H1 (cell line): ENCODE results near the gene KCNE3. TPM values are rescaled to one million over a fixed set of nuclear protein-coding genes. Genes with fewer than 3 reads are reported as not detected.

Experiments used
- CTCF ChIA-PET: fragments of 300-600 bp; sonication (Branson Sonifier 250); formaldehyde crosslinking; loops from one replicate; lab custom pipeline; 2021; ENCODE audit not compliant: partially characterized antibody; lab: Charles Lee
- POLR2A ChIA-PET: fragments of 300-600 bp; sonication (Branson Sonifier 250); formaldehyde crosslinking; loops from one replicate; lab custom pipeline; 2021; ENCODE audit warnings: inconsistent platforms; ENCODE audit not compliant: partially characterized antibody; lab: Charles Lee
- DNase-seq, 2 experiments: peaks; one replicate each; pipeline versions ENCODE4 v3.0.0 to v3.0.0-alpha.2; 2010 to 2022; ENCODE audit warnings: low spot score in 2 of 2, low read depth in 1 of 2, mixed read lengths in 1 of 2
- FAIRE-seq: peaks from 2 replicates; lab custom pipeline; 2011; peaks lifted over from hg19 to GRCh38; lab: Jason Lieb, UNC
- H2AFZ ChIP-seq: 2 replicates; pipeline ENCODE4 v1.8.1; 2012; ENCODE audit warnings: low read length, inconsistent platforms
- H2AK5ac ChIP-seq: 2 replicates; pipeline ENCODE4 v1.6.1; 2013; ENCODE audit warnings: low read depth, low read length
- H2BK120ac ChIP-seq: replicated peaks from 2 replicates; pipeline ENCODE3; 2013; ENCODE audit warnings: low read depth, low read length, inconsistent platforms
- H2BK12ac ChIP-seq: 2 replicates; pipeline ENCODE4 v1.6.1; 2013; ENCODE audit warnings: low read depth, low read length
- H2BK15ac ChIP-seq: 2 replicates; pipeline ENCODE4 v1.6.1; 2013; ENCODE audit warnings: low read length
- H2BK20ac ChIP-seq: 2 replicates; pipeline ENCODE4 v1.6.1; 2013; ENCODE audit warnings: low read length
- H2BK5ac ChIP-seq: 2 replicates; pipeline ENCODE4 v1.6.1; 2013; ENCODE audit warnings: low read depth, low read length
- H3K14ac ChIP-seq: 2 replicates; pipeline ENCODE4 v1.6.1; 2013; ENCODE audit warnings: inconsistent platforms; ENCODE audit not compliant: insufficient read length
- H3K18ac ChIP-seq: 2 replicates; pipeline ENCODE4 v1.6.1; 2013; ENCODE audit warnings: low read length; ENCODE audit errors: extremely low read depth
- H3K23ac ChIP-seq: 2 replicates; pipeline ENCODE4 v1.6.1; 2013; ENCODE audit warnings: inconsistent platforms; ENCODE audit not compliant: insufficient read length
- H3K23me2 ChIP-seq: 2 replicates; pipeline ENCODE4 v1.6.1; 2013; ENCODE audit warnings: low read depth, low read length
- H3K27ac ChIP-seq: 2 replicates; pipeline ENCODE4 v1.6.1; 2011; ENCODE audit warnings: low read depth, low read length, inconsistent platforms
- H3K27me3 ChIP-seq, 4 experiments: replicated peaks in 1 of 4; 1 replicate in 1 of 4; 2 replicates in 3 of 4; pipeline versions ENCODE4 v1.6.1 to v1.8.1; 2011 to 2013; ENCODE audit warnings: low read length in 3 of 4, mild to moderate bottlenecking in 3 of 4, inconsistent platforms in 2 of 4, mixed read lengths in 2 of 4, moderate library complexity in 1 of 4; ENCODE audit not compliant: control insufficient read depth in 3 of 4, insufficient read depth in 3 of 4; ENCODE audit errors: extremely low read depth in 1 of 4
- H3K36me3 ChIP-seq, 4 experiments: 2 replicates each; pipeline versions ENCODE4 v1.6.1 to v1.8.1; 2011 to 2013; ENCODE audit warnings: mild to moderate bottlenecking in 4 of 4, low read length in 3 of 4, moderate library complexity in 2 of 4, control low read depth in 1 of 4, inconsistent platforms in 1 of 4; ENCODE audit not compliant: insufficient read depth in 4 of 4, control insufficient read depth in 2 of 4
- H3K4ac ChIP-seq: replicated peaks from 2 replicates; pipeline ENCODE3; 2013; ENCODE audit warnings: low read length, low read depth, mixed read lengths, inconsistent platforms; ENCODE audit not compliant: insufficient read length
- H3K4me1 ChIP-seq, 4 experiments: replicated peaks in 1 of 4; 1 replicate in 1 of 4; 2 replicates in 3 of 4; pipeline versions ENCODE4 v1.6.1 to v1.8.1; 2011 to 2013; ENCODE audit warnings: low read length in 3 of 4, inconsistent platforms in 2 of 4, mixed read lengths in 1 of 4; ENCODE audit not compliant: insufficient read depth in 4 of 4, control insufficient read depth in 3 of 4
- H3K4me2 ChIP-seq, 2 experiments: 2 replicates each; pipeline versions ENCODE4 v1.6.1 to v1.8.1; 2011 to 2013; ENCODE audit warnings: low read depth in 2 of 2, low read length in 2 of 2, control low read depth in 1 of 2, inconsistent platforms in 1 of 2, mild to moderate bottlenecking in 1 of 2; ENCODE audit not compliant: insufficient read depth in 1 of 2
- H3K4me3 ChIP-seq, 4 experiments: fragments of 200-600, 300-600 bp in 1 of 4; sonication (generic), shearing (Covaris generic), sonication (Bioruptor Twin) in 1 of 4; 2 replicates each; pipeline versions ENCODE4 v1.5.1 to v1.8.1; 2011 to 2016; ENCODE audit warnings: low read length in 4 of 4, low read depth in 3 of 4, control low read depth in 2 of 4, inconsistent platforms in 2 of 4, mild to moderate bottlenecking in 2 of 4, mixed read lengths in 1 of 4, moderate library complexity in 1 of 4; ENCODE audit not compliant: insufficient read depth in 2 of 4; ENCODE audit errors: extremely low read depth in 1 of 4
- H3K56ac ChIP-seq: replicated peaks from 2 replicates; pipeline ENCODE3; 2013; ENCODE audit warnings: low read depth, mild to moderate bottlenecking, mixed read lengths, low read length, inconsistent platforms; ENCODE audit not compliant: insufficient read length
- H3K79me1 ChIP-seq: 2 replicates; pipeline ENCODE4 v1.6.1; 2013; ENCODE audit warnings: low read depth, low read length, control low read depth
- H3K79me2 ChIP-seq, 2 experiments: 2 replicates each; pipeline versions ENCODE4 v1.6.1 to v1.8.1; 2012 to 2013; ENCODE audit warnings: low read length in 2 of 2, mild to moderate bottlenecking in 2 of 2, inconsistent platforms in 1 of 2; ENCODE audit not compliant: insufficient read depth in 2 of 2, control insufficient read depth in 1 of 2
- H3K9ac ChIP-seq, 4 experiments: replicated peaks in 1 of 4; 1 replicate in 1 of 4; 2 replicates in 3 of 4; pipeline versions ENCODE4 v1.6.1 to v1.8.1; 2011 to 2013; ENCODE audit warnings: low read depth in 3 of 4, low read length in 3 of 4, control low read depth in 2 of 4, mild to moderate bottlenecking in 2 of 4, moderate library complexity in 2 of 4, inconsistent platforms in 1 of 4; ENCODE audit errors: extremely low read depth in 1 of 4
- H3K9me3 ChIP-seq, 2 experiments: 2 replicates each; pipeline versions ENCODE4 v1.6.1 to v1.8.1; 2012 to 2013; ENCODE audit warnings: mild to moderate bottlenecking in 2 of 2, moderate library complexity in 2 of 2, control low read depth in 1 of 2, inconsistent platforms in 1 of 2, low read depth in 1 of 2, low read length in 1 of 2, mixed read lengths in 1 of 2; ENCODE audit not compliant: insufficient read depth in 2 of 2
- H4K20me1 ChIP-seq, 2 experiments: replicated peaks in 1 of 2; 2 replicates each; pipeline versions ENCODE3 to v1.8.1; 2011 to 2013; ENCODE audit warnings: inconsistent platforms in 2 of 2, low read length in 2 of 2, mild to moderate bottlenecking in 1 of 2; ENCODE audit not compliant: insufficient read depth in 2 of 2, control insufficient read depth in 1 of 2
- H4K5ac ChIP-seq: 2 replicates; pipeline ENCODE4 v1.6.1; 2013; ENCODE audit warnings: low read length, low read depth, mixed read lengths, inconsistent platforms; ENCODE audit not compliant: insufficient read length
- H4K8ac ChIP-seq: 2 replicates; pipeline ENCODE4 v1.8.0; 2013; ENCODE audit warnings: mild to moderate bottlenecking, moderate library complexity, low read length, inconsistent platforms; ENCODE audit not compliant: insufficient read depth; ENCODE audit errors: extremely low read depth
- H4K91ac ChIP-seq: replicated peaks from 2 replicates; pipeline ENCODE3; 2013; ENCODE audit warnings: low read length, mixed read lengths, inconsistent platforms; ENCODE audit not compliant: insufficient read length
- BACH1 ChIP-seq: IDR thresholded peaks from 2 replicates; pipeline ENCODE4 v1.6.1; 2012; ENCODE audit warnings: low read length, improper control_type of control experiment
- BCL11A ChIP-seq, 2 experiments: IDR thresholded peaks; one replicate each; pipeline ENCODE4 v1.6.1; 2011; ENCODE audit warnings: low read depth in 2 of 2, low read length in 2 of 2, mild to moderate bottlenecking in 2 of 2
- BRCA1 ChIP-seq: IDR thresholded peaks from 2 replicates; pipeline ENCODE4 v1.6.1; 2012; ENCODE audit warnings: low read depth, low read length, improper control_type of control experiment
- CBX8 ChIP-seq: fragments of 300-800, 300-1000 bp; sonication (generic); IDR thresholded peaks from 2 replicates; pipeline ENCODE4 v1.7.1; 2016; ENCODE audit warnings: low read depth, low read length, borderline replicate concordance
- EP300 ChIP-seq, 2 experiments: IDR thresholded peaks; 1 replicate in 1 of 2; 2 replicates in 1 of 2; pipeline ENCODE4 v1.6.1; 2011 to 2012; ENCODE audit warnings: low read depth in 2 of 2, low read length in 2 of 2, mild to moderate bottlenecking in 2 of 2, borderline replicate concordance in 1 of 2, inconsistent platforms in 1 of 2, moderate library complexity in 1 of 2
- GABPA ChIP-seq: IDR thresholded peaks from 2 replicates; pipeline ENCODE4 v1.6.1; 2011; ENCODE audit warnings: mild to moderate bottlenecking, low read length, moderate library complexity, borderline replicate concordance; ENCODE audit not compliant: insufficient read depth
- JUN ChIP-seq: IDR thresholded peaks from 2 replicates; pipeline ENCODE4 v1.6.1; 2011; ENCODE audit warnings: low read depth, mild to moderate bottlenecking, improper control_type of control experiment, low read length
- MAFK ChIP-seq: IDR thresholded peaks from 2 replicates; pipeline ENCODE4 v1.6.1; 2012; ENCODE audit warnings: low read depth, mild to moderate bottlenecking, improper control_type of control experiment, low read length
- NANOG ChIP-seq: IDR thresholded peaks from 2 replicates; pipeline ENCODE4 v1.6.1; 2011; ENCODE audit warnings: low read length, low read depth, mild to moderate bottlenecking, inconsistent platforms; ENCODE audit not compliant: insufficient read depth, poor library complexity, severe bottlenecking
- PHF8 ChIP-seq: fragments of 200-600 bp; sonication (generic); conservative IDR thresholded peaks from 2 replicates; pipeline ENCODE4 v1.7.1; 2012; ENCODE audit warnings: low read depth, mild to moderate bottlenecking, inconsistent platforms, low read length, moderate library complexity
- RXRA ChIP-seq: IDR thresholded peaks from 2 replicates; pipeline ENCODE4 v1.6.1; 2011; ENCODE audit warnings: low read depth, mild to moderate bottlenecking, low read length, moderate library complexity; ENCODE audit not compliant: insufficient read depth
- SRF ChIP-seq: IDR thresholded peaks from 2 replicates; pipeline ENCODE4 v1.6.1; 2011; ENCODE audit warnings: mild to moderate bottlenecking, low read depth, low read length, moderate library complexity
- WGBS, 2 experiments: shearing (Covaris generic) in 1 of 2; methylation state at CpG; one replicate each; pipeline versions ENCODE4 v1.1.6 to v1.1.7; 2013 to 2015; ENCODE audit warnings: low lambda C conversion rate in 2 of 2, mixed read lengths in 2 of 2, inconsistent platforms in 1 of 2, low coverage in 1 of 2, missing lambda C conversion rate in 1 of 2; ENCODE audit not compliant: insufficient replicate concordance in 2 of 2, insufficient coverage in 1 of 2, insufficient read length in 1 of 2; ENCODE audit errors: extremely low coverage in 1 of 2, missing lambda C conversion rate in 1 of 2; 5-methylcytosine and 5-hydroxymethylcytosine counted together
- polyA plus RNA-seq, 7 experiments: library from polyadenylated mRNA; depleted of rRNA in 3 of 7; stranded (reverse) in 5 of 7; unstranded in 2 of 7; fragments of >200 nt in 5 of 7; fragments of 200-250 nt in 2 of 7; gene quantifications; 1 replicate in 5 of 7; 2 replicates in 1 of 7; 4 replicates in 1 of 7; pipeline versions ENCODE4 v1.2.1 to v1.2.3, GENCODE V29; 2011 to 2013; ENCODE audit warnings: missing spikeins in 2 of 7, mixed read lengths in 2 of 7
- total RNA-seq: library from RNA; stranded (reverse); fragmentation: NEBNext Ultra II Directional; extraction: Animal tissue kit (Norgen Biotek cat#: 25700); gene quantifications from 2 replicates; pipeline ENCODE4 v1.2.1, GENCODE V29; 2021
- TF ChIP-seq, protein P1 (sequence below): IDR thresholded peaks from 2 replicates; pipeline ENCODE4 v1.6.1; 2011; ENCODE audit warnings: low read depth, mild to moderate bottlenecking, low read length; ENCODE audit not compliant: insufficient read depth

KCNE3 gene
- total and polyA plus RNA-seq, 2 of the 8 experiments (the other 6 are each of a cell fraction or from before 2014, with no cell fraction given) = 1.9 to 3.5 TPM

DNA sequence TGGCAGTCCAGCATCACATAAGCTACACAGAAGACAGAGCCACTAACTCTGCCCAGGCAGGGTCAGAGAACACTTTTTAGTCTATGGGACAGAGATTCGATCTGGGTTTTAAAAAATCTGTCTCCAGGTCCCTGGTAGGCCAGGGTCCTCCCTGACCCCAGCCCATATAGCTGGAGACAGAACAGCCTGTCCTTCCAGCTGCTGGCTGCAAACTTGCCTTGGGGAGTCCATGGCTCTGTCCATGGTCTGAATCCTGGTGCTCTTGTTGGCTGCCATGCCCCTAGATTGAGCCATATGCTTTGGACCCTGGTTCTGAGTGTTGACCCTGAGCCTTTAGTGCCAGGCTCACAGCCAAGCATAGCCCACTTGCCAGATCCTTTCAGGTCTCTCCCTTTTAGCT is 39.5 kb upstream of the KCNE3 start:
- Histone ChIP-seq H4K5ac (no peak overlapping the region), H2AK5ac (no peak overlapping the region), H3K23me2 (no peaks in the 10 kb centered on the region), H3K4ac (no peak overlapping the region), H2BK12ac (no peak overlapping the region), H3K4me3 (no peak overlapping the region), H4K20me1 (no peaks in the 10 kb centered on the region), H3K18ac (no peak overlapping the region), H3K14ac (no peak overlapping the region), H3K9ac (no peak overlapping the region), H3K79me1 (no peaks in the 10 kb centered on the region), H4K8ac (no peak overlapping the region), H3K23ac (no peak overlapping the region), H3K4me1 (no peaks in the 10 kb centered on the region), H3K27ac (no peak overlapping the region), H3K4me2 (no peak overlapping the region), H3K56ac (no peak overlapping the region), H3K36me3 (no peaks in the 10 kb centered on the region), H2BK5ac (no peak overlapping the region), H3K27me3 (no peaks in the 10 kb centered on the region), H2BK120ac (no peak overlapping the region), H3K9me3 (peaks cover 8 to 12% of the 10 kb centered on the region in 2 experiments), H2BK20ac (no peak overlapping the region), H2BK15ac (no peak overlapping the region), H4K91ac (no peak overlapping the region), H2AFZ (no peak overlapping the region), H3K79me2 (no peaks in the 10 kb centered on the region)
- FAIRE-seq = no peak
- 93% methylated on average over 1 of the region's 1 CpG; no CpG with 5 or more reads in 1 of the 2 experiments for WGBS, 2 experiments
- no peak for DNase-seq
- POLR2A ChIA-PET = interaction anchor here (0.6 kb wide), 2 partner anchors 13 to 399 kb away, joined by 3 read pairs; partner anchors contain the start of gene LIPT2
- CTCF ChIA-PET = interaction anchor here (1.1 to 2.0 kb wide), 2 partner anchors 54 to 185 kb away, joined by 3 to 8 read pairs; no protein-coding TSS in a partner anchor
- TF ChIP-seq EP300 (IDR thresholded peaks at IDR 0.05; ENCODE audit: borderline replicate concordance in 1 of 2, low read depth in 2 of 2, low read length in 2 of 2) = no peak
- TF ChIP-seq, protein P1, sequence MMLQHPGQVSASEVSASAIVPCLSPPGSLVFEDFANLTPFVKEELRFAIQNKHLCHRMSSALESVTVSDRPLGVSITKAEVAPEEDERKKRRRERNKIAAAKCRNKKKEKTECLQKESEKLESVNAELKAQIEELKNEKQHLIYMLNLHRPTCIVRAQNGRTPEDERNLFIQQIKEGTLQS = no peak
- TF ChIP-seq RXRA = no peak
- TF ChIP-seq BACH1 = no peak
- no peak for TF ChIP-seq BRCA1
- no peak for TF ChIP-seq PHF8
- TF ChIP-seq MAFK = no peak
- no peak for TF ChIP-seq NANOG
- no peak for TF ChIP-seq CBX8
- TF ChIP-seq SRF = no peak
- no peak for TF ChIP-seq JUN
- no peak for TF ChIP-seq GABPA
- TF ChIP-seq BCL11A (IDR thresholded peaks at IDR 0.05; ENCODE audit: low read depth in 2 of 2, low read length in 2 of 2) = no peak
